ENCODE measurements around the gene DNAH9.

- no peak for TF ChIP-seq CTCF (IDR thresholded peaks at IDR 0.05)
- no peak for TF ChIP-seq POLR2A (IDR thresholded peaks at IDR 0.05)
These were observed 103.6 kb downstream of the DNAH9 start for GRCh38 chr17:11701911-11702310.

Measured in Peyer's patch (tissue), 4 donors.